HG02852 (cell line): Measurements from ENCODE around the gene PDK2.

Experiments used
- ATAC-seq: cut with Tn5 transposase; IDR thresholded peaks from one replicate; pipeline ENCODE4 v1.9.1; 2021; ENCODE audit warnings: mild to moderate bottlenecking, moderate library complexity; ENCODE audit not compliant: unreplicated experiment

The PDK2 gene

DNA sequence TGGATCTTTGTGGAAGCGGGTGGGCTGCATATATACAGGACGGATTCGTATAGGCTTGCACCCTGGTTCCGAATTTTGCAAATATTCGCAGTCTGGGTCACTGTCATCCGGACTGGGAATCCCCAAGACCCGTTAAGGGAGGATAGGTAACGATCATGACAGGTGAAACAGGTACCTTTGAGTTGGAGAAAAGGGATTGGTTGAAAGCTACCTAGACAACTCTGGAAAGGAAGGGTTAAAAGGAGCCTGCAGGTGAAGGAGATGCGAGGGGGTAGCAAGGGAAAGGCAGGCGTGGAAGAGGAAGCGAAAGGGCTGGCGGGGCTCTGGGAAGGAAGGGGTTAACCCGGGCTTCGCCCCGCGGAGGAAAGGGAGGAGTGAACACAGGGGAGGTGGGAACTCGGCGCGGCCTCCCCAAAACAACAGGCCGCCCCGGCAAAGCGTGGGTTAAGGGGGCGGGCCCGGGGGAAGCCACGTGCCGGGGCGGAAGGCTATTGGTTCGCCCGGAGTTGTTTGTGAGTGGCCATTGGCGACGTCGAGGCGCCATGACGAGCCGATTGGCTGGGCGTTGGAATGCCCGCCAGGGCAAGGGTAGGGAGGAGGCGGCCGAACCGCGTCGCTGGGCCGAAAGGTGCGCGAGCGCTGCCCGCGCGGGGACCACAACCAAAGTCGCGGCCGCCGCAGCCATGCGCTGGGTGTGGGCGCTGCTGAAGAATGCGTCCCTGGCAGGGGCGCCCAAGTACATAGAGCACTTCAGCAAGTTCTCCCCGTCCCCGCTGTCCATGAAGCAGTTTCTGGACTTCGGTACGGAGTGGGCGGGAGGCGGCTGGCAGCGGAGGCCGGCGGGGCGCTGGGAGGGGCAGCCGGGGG, at the start of gene PDK2:
PDK2 (plus strand) TSS at position 599 of the 867 bp plus-strand sequence; CDS start at position 684, 85 bp downstream.
- ATAC-seq, result peak; percentile 90

DNA sequence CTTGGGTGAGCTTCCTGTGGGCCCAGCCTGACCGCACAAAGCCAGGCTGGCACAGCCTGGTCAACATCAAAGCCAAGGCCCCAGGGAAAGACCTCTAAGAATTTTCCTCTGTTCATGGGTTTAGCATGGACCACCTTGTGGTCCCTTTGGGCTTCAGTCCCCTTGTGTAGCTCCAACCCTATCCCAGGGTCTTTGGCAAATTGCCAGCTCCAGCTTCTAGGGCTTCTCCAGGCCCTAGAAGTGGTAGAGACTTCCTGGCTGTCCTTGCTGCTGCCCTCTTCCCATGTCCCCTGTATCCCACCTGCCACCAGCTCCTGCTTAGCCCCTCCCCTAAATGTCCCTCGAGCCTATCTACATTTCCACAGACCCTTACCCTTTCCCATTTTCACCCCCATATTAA, 49.0 kb upstream of the PDK2 start:
- no peak for ATAC-seq

DNA sequence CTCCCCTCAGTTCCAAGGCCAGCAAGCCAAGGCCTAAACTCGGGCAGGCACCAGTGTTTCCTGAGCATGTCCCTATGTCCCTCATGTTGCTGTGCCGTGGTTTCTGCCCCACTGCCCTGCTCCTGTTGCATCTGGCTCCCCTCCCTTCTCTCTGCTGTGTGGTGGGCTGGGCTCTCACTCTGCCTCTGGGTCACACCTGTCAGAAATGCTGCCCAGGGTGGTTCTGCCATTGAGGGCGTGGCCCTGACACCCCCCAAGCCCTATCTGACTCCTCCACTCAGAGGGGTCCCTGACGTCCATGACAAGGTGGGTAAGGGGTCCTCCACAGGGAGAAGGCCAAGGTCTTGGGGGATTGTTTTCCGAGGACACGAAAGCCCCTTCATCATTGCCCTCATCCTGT, 48.5 kb upstream of the PDK2 start:
- no peak for ATAC-seq

DNA sequence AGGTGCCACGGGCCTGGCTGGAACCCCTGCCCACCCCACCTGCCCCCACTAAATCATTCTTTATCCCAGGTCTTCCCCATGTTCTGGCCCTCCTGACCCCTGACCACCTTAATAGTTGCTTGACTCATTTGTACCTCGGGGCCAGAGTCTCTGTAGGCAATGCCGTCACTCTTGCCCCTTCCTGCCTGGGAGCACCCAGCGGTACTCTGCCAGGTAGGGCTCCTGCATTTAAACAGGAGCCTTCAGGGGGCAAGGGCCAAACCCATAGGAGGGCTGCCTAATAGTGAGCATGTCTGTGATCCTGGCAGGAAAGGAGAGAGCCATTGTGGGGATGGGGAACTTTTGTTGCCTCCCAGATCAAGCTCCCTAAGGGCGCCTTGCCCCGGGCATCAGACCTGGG, 48.1 kb upstream of the PDK2 start:
- ATAC-seq, result no peak

DNA sequence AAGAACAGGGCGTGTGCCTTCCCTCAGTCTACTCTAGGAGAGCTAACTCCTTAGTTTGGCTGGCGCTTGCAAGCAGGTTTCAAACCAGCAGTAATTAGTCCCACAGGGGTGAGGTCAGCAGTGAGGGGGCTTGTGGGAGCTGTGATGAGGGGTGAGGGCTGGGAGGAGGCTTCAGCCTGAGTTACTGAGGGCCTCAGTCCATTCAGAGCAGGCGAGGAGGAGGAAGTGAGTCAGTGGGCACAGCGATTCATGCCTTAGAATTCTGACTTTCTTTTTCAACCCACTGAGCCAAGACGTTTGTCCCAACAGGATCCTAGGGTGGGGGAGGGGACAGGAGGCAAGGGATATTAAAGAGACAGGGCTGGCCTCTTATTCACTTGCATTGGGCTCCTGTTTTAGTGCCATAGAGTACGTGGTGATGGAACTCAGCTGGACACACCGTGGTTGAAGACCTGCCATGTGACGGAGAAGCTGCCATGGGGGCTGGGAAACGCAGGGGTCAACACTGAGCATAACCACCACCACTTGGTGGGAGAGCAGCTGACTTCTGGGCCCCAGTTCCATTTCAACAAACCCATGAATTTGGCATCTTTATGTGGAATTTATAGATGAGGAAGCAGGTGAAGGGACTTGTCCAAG, 47.5 kb upstream of the PDK2 start:
- no peak for ATAC-seq

DNA sequence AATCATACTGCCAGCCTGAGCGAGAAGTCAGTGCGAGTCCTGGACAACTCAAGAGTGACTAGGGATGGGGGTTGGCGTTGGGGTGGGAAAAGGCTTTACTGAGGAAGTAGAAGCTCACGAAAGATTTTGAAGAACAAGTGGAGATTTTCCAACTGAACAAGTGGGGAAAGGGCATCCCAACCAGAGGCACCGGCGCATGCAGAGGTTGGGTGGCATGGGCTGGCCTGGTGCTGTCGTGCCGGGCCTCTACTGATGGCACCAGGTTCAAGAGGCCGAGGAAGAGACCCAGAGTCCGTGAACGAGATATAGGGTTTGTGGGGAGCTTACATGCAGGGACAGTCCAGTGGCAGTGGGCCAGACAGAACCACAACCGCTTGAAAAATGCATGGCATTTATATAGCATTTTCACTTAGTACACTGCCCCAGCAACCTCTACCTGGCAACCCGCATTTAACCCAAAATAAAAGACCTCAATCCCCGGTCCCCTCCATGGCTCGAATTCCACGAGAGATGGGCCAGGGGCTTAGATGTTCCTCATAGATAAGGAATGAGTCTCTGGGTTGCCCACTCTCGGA, 46.9 kb upstream of the PDK2 start:
- ATAC-seq, result no peak

DNA sequence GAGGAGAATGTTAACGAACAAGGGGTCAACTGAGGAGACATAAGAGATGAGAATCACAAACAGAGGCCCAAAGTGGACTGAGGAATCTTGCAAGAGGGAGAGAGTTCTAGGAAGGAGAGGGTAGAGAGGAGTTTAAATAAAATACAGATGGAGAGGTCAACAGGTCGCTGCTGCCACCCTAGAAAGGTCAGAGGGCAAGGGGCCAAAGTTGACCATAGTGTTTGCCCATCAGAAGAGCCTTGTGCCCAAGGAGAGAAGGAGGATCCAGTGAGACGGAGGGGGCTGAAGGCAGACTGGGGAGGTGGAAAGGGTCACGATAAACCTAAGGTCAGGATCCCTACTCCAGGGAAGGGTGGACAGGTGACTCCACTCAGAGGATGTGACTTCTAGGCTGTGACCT, 46.2 kb upstream of the PDK2 start:
- no peak for ATAC-seq

DNA sequence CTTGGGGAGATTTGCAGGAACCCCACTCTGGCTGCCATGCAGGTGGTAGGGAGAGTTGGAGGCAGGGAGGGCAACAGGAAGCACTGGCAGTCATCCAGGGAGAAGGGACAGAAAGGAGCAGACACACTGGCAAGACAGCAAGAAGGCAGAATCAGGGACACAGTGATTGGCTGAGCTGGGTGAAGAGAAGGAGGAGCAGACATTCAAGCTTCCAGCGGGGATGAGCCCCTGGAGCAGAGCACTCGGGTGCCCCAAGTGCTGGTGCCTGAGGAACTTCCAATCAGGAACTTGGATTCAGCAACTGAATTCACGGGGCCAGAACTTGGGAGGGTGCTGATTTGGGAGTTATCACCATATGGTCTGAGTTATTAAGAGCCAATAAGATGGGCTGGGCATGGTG, 45.5 kb upstream of the PDK2 start:
- ATAC-seq, result no peak

DNA sequence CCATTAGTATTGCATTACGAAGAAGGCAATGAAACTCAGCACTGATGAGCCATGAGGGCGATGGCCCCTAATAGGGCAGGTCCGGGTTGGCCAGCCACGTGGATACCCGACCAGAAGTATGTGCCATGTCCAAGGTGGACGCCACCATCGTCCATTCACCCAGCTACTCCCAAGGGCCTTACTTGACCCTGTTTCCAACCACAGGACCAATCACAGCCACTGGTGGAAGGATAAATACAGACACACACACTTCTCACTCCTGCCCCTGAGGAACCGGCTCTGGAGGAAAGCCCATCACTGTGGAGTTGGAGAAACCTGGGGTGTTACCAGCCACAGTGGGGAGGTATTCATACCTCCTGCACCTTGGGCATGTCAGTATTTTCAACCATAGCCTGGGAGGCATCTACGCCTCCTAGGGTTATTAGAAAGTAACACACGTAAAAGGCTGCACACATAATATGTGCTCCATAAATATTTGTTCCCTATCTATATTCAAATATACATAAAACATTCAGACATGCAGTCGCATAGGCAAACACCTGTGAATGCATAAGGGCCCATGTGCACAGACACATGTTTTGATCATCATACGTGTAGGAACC, 44.6 kb upstream of the PDK2 start:
- ATAC-seq, result no peak

DNA sequence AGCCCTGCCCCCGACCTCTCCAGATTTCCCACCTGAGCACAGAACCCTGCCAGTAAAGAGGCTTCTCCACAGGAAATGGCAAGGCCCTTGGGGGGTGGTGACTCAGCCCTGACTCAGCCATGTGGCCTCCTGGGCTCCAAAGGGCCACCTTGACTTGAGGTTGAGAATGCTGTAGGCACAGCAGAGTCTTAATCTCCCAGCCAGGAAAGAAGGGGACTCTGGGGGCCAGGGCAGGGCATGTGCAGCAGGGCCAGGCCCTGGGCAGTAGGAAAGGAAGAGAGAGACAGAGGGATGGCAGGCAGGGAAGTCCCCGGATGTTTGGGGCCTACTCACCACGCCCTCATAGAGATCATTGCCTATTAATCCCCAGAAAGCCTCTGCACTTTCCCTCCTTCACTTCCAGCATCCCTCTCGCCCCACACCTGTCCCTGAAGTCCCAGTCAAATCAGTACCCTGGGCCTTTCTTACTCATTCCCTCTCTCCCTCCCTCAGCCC, 44.0 kb upstream of the PDK2 start:
- ATAC-seq, result no peak

DNA sequence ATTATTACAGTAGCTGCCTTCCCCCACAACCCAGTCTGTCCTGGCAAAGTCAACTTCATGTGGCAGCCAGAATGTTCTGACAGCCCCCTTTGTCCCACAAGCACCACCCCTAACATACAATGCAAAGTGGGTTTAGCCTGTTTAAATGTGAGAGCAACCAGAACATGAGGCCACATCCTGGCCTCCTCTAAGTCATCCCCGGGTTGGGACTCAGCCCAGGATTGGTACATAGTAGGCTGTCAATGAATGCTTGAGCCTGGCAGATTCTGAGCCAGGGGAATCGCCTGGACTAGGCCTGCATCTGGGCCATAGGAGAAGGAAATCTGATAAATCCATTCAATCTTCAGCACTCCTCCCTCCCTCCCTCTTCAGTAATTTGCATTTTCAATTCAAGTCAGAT, 43.5 kb upstream of the PDK2 start:
- no peak for ATAC-seq

DNA sequence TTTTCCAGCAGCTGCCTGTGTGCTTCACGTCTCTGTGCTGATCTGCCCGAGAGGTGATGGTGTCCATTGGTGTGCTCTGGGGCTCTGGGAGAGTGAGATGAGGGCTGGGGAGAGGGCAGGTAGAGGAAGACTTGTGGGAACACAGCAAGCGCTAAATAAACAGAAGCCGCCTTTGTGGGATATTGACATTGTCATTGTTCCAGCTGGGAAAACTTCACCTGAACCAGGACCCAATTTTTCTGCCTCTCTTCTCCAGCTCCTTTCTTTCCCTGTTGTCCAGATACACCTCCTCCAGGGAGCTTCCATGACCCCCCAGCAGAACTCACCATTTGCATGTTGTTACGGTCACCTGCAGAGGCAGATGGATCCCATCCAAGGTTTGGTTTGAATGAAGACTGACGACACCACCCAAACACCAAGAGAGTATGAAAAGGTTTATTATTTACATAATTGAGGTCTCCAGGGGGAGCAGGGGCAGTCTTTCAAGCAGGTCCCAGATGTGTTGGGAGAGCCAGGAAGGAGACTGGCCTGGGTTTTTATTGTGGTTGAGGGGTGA, 42.8 kb upstream of the PDK2 start:
- no peak for ATAC-seq

DNA sequence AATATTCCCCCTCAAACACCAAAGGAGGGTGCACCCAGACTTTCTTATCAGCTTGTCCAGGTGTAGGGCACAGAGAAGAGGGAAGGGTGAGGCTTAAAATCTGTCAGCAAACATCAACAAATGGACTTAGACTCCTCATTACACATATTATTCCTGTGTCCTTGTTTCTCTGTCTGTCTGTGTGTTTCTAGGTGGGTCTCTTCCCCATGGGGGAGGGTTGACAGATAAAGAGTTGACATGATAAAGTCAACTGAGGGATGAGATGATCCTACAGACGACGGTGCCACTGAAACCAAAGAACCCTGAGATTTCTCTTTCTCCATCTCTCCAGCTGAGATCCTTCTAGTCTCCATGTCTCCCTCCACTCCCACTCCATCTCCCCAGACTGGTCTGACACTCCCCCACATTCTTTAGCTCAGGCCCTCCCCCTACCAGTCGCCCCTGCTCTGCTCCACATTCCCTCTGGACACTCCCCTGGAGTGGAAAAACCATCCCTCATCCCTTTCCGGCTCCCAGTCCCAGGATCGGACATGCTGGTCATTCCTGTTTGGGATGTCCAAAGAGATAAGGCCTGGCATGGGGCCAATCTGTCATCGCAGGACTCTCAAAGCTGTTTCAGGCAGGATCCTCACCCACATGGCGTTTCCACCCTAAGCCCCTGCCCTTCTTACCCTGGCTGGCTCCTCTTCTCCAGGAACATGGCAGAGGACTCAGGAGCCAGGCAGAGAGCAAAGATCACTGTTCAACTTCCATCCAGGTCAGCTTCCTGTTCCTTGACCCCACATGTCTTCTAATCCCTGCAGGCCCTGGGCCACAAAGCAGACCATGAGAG, 42.1 kb upstream of the PDK2 start:
- no peak for ATAC-seq

DNA sequence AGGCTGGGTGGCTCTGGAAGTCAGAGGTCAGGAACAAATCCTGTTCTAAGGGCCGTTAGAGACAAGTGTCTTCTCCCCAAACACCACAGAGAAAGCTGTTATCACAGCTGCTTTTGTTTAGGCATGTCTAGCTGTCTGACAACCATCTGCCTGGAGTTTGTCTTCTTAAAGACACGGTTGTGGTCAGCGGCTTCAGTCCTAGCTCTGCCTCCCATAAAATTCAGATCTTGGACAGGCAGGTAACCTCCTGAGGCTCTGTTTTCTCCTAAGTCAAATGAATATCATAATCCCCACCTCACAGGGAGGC, 41.5 kb upstream of the PDK2 start:
- ATAC-seq, result no peak

DNA sequence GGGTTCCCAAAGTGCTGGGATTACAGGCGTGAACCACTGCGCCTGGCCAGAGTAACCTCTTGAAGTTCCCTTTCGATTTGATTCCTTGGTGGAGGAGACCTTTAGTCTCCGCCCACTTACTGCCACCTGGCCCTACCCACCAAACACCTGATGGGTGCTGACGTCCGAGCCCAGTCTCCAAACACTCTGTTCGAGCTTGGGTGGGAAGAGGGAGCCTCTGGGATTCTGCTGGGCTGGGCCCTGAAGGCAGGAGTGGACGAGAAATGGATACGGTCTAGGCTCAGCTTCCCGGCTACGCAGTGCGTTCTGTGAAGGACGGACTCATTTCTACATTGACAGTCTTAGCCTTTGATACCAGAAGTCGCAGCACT, 40.1 kb upstream of the PDK2 start:
- no peak for ATAC-seq

DNA sequence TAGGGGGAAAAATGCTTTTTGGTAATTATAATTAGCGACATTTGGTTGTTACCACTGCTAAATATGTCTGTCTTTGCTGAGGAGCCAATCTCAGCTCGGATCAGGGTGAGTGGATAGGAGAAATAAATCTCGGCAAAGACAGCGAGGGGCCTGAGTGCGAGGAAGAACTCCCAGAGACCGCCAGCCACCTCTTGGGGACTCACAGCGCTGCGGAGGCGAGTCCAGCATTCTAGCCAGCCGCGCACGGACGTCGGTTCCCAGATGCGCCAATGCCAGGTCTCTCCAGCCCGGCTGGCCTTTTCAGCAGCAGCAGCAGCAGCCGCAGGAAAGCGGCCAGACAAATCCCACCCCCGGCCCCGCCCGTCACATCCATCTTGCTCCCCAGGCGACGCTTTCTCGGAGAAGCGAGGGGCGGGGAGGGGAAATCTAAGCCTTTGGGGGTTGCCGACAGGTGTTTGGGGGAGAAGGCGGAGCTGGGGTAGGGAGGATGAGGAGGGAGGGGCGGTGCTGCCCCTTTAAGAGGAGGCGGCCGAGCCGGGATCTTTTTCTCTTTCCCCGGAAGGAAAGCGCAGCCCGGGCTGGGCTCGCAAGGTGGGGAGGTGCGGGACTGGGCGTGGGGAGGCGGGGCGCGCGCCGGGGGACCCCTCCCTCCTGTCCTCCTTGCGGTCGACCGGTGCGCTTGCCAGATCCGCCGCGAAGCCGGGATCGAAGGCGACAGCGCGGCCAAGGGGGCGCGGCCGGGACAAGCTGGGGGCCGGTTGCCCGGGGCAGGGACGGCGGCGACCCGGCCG, 39.5 kb upstream of the PDK2 start, which contains the start of gene ITGA3:
ITGA3 (plus strand) TSS at position 685 of the 791 bp plus-strand sequence. CDS start 330 bp downstream, outside the sequence.
- peak; percentile 50 for ATAC-seq

DNA sequence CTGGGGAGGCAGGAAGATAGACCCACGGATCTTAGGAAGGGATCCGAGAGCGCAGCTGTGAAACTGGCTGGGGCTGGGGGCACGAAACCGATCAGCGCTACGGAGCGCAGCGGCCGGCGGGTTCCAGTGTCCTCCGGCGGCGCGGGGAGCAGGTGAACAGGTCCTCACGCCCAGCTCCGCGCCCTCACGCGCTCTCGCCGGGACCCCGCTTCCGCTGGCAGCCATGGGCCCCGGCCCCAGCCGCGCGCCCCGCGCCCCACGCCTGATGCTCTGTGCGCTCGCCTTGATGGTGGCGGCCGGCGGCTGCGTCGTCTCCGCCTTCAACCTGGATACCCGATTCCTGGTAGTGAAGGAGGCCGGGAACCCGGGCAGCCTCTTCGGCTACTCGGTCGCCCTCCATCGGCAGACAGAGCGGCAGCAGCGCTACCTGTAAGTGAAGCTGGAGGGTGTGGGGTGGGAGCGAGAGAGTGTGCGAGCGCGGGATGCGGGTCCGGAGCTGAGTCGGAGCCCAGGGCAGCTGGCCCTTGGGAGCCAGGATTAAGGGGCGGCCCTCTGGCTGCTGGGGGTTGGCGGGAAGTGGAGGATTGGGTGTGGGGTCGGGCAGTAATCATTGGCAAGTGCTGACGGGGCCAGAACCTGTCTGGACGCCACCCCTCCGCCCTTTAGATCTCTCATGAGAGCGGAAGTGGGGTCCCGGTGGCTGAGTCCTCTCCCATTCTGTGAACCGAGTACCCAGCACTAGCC, 38.8 kb upstream of the PDK2 start:
- ATAC-seq, result peak; percentile 58

DNA sequence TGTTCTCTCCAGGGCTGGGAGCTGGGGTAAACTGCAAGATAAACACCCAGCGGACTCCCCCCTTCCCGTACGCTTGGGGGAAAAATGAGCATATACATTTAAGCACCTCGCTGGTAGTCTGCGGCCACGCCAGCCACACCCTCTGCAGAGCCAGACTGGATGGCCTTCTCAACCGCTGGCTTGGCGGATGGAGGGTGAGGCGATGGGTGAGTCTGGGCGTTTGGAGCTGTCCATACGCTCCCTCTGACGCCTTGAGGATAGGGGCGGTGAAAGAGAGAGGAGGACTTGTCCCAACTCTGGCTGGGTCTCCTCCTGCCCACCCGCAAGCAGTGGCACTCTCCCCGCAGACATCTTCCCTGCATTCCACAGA, 38.2 kb upstream of the PDK2 start:
- no peak for ATAC-seq

DNA sequence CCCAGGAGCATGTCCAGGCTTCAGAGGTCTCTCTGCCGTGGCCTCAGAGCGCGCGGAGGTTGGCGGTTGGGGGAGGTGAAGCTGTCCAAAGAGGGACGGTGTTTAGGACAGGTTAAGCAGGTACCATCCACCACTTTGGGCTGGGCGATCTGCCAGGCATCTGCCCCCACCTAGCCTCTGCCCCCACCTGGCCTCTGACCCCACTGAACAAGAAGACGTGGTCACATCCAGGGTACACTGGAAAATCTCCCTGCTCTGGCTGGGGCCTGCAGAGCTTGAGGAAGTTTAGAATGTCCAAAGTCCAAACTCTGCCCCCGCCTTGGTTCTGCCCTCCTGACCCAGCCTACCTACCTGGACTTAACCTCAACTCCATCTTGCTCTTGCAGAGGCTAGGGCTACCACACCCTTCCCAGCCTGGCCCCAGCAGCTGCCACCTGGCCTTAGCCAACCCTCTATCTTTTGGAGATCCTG, 37.6 kb upstream of the PDK2 start:
- ATAC-seq, result no peak
